Mesodermal cell (in vitro differentiated cells): ENCODE data around the gene SNAI1.
A peak's percentile ranks its signal among the peaks of the same experiment; 100 is the strongest.
"Not testable (repeated sequence)": the region's sequence is repeated elsewhere in the genome, so short reads cannot be mapped to it uniquely, and the experiment has no call there.

Source experiments
- H3K27ac ChIP-seq: 2 replicates; pipeline ENCODE4 v1.7.0; 2013; ENCODE audit warnings: mild to moderate bottlenecking, low read depth, low read length, moderate library complexity; ENCODE audit not compliant: severe bottlenecking
- H3K36me3 ChIP-seq: 2 replicates; pipeline ENCODE4 v1.7.1; 2013; ENCODE audit warnings: mild to moderate bottlenecking, low read length, moderate library complexity; ENCODE audit not compliant: control insufficient read depth, insufficient read depth
- H3K4me1 ChIP-seq: one replicate; pipeline ENCODE4 v1.7.1; 2013; ENCODE audit warnings: mild to moderate bottlenecking, low read length; ENCODE audit not compliant: insufficient read depth, control insufficient read depth, poor library complexity, severe bottlenecking
- H3K4me3 ChIP-seq: 2 replicates; pipeline ENCODE4 v1.7.0; 2013; ENCODE audit warnings: low read length, control low read depth, mild to moderate bottlenecking; ENCODE audit not compliant: insufficient read depth, poor library complexity, severe bottlenecking; ENCODE audit errors: extremely low read depth
- H3K9me3 ChIP-seq: 2 replicates; pipeline ENCODE4 v1.7.1; 2013; ENCODE audit warnings: mild to moderate bottlenecking, low read length, moderate library complexity; ENCODE audit not compliant: control insufficient read depth
- WGBS, 2 experiments: methylation state at CpG; one replicate each; pipeline ENCODE4 v1.1.5; 2013; ENCODE audit warnings: missing lambda C conversion rate in 2 of 2; ENCODE audit not compliant: insufficient coverage in 2 of 2; 5-methylcytosine and 5-hydroxymethylcytosine counted together

SNAI1 gene

GRCh38 chr20:50001784-50002311 lies 19.1 kb downstream of the SNAI1 start:
- H3K4me3 ChIP-seq, result no peak overlapping the region
- H3K9me3 ChIP-seq, result no peaks in the 10 kb centered on the region
- 93 to 96% methylated on average over 2 to 5 of the region's 9 CpGs for WGBS, 2 experiments
- H3K4me1 ChIP-seq, result peaks cover 4% of the 10 kb centered on the region
- no peak overlapping the region for H3K27ac ChIP-seq
- no peaks in the 10 kb centered on the region for H3K36me3 ChIP-seq

- no peak overlapping the region for H3K27ac ChIP-seq
- WGBS, 2 experiments, result 75 to 90% methylated on average over 2 of the region's 4 CpGs
These were observed 20.5 kb downstream of the SNAI1 start for GRCh38 chr20:50003253-50003656.

GRCh38 chr20:50004229-50004628 lies 21.4 kb downstream of the SNAI1 start:
- WGBS, 2 experiments, result 83 to 100% methylated on average over 1 to 3 of the region's 4 CpGs

More at GRCh38 chr20:50003253-50003656, 20.5 kb downstream of the SNAI1 start:
- H3K4me1 ChIP-seq, result no peaks in the 10 kb centered on the region
- no peaks in the 10 kb centered on the region for H3K9me3 ChIP-seq
- no peak overlapping the region for H3K4me3 ChIP-seq
- no peaks in the 10 kb centered on the region for H3K36me3 ChIP-seq

GRCh38 chr20:50005471-50005981 lies 22.7 kb downstream of the SNAI1 start:
- Histone ChIP-seq H3K4me3 (no peak overlapping the region), H3K9me3 (no peaks in the 10 kb centered on the region), H3K4me1 (peaks cover 2% of the 10 kb centered on the region), H3K27ac (no peak overlapping the region), H3K36me3 (no peaks in the 10 kb centered on the region)
- 75 to 90% methylated on average over 7 of the region's 7 CpGs for WGBS, 2 experiments

More at GRCh38 chr20:50004229-50004628, 21.4 kb downstream of the SNAI1 start:
- Histone ChIP-seq H3K36me3 (no peaks in the 10 kb centered on the region), H3K9me3 (no peaks in the 10 kb centered on the region), H3K4me1 (no peaks in the 10 kb centered on the region), H3K27ac (no peak overlapping the region), H3K4me3 (no peak overlapping the region)

- 100% methylated on average over 1 of the region's 2 CpGs for WGBS, 2 experiments
These were observed 24.6 kb downstream of the SNAI1 start for GRCh38 chr20:50007369-50007768.

GRCh38 chr20:50008007-50008406 lies 25.2 kb downstream of the SNAI1 start:
- Histone ChIP-seq H3K27ac (no peak overlapping the region), H3K4me3 (no peak overlapping the region), H3K36me3 (no peaks in the 10 kb centered on the region), H3K4me1 (peaks cover 8% of the 10 kb centered on the region), H3K9me3 (no peaks in the 10 kb centered on the region)
- WGBS, 2 experiments, result 88 to 100% methylated on average over 1 to 2 of the region's 3 CpGs

More at GRCh38 chr20:50007369-50007768, 24.6 kb downstream of the SNAI1 start:
- Histone ChIP-seq H3K27ac (no peak overlapping the region), H3K36me3 (no peaks in the 10 kb centered on the region), H3K4me3 (no peak overlapping the region), H3K4me1 (peaks cover 5% of the 10 kb centered on the region), H3K9me3 (no peaks in the 10 kb centered on the region)

GRCh38 chr20:50009521-50010454 lies 27.0 kb downstream of the SNAI1 start:
- WGBS, 2 experiments, result 13 to 17% methylated on average over 56 to 66 of the region's 71 CpGs
- Histone ChIP-seq H3K27ac (peak overlapping the region; percentile 57), H3K4me1 (peaks cover 16% of the 10 kb centered on the region), H3K36me3 (no peaks in the 10 kb centered on the region), H3K4me3 (no peak overlapping the region), H3K9me3 (no peaks in the 10 kb centered on the region)

- H3K4me3 ChIP-seq, H3K36me3 ChIP-seq, H3K27ac ChIP-seq, H3K9me3 ChIP-seq: not testable (repeated sequence)
- peaks cover 28% of the 10 kb centered on the region for H3K4me1 ChIP-seq
- 100% methylated on average over 1 of the region's 3 CpGs for WGBS, 2 experiments
These were observed 28.8 kb downstream of the SNAI1 start for GRCh38 chr20:50011597-50011996.

GRCh38 chr20:50012282-50013263 lies 29.8 kb downstream of the SNAI1 start:
- H3K36me3 ChIP-seq, result no peaks in the 10 kb centered on the region
- H3K9me3 ChIP-seq, result no peaks in the 10 kb centered on the region
- peaks cover 28% of the 10 kb centered on the region for H3K4me1 ChIP-seq
- no peak overlapping the region for H3K4me3 ChIP-seq
- 57 to 65% methylated on average over 10 of the region's 12 CpGs for whole genome bisulfite sequencing, 2 experiments
- peak overlapping the region; percentile 57 for H3K27ac ChIP-seq

- Histone ChIP-seq H3K4me1 (peaks cover 28% of the 10 kb centered on the region), H3K9me3 (no peaks in the 10 kb centered on the region), H3K4me3 (no peak overlapping the region), H3K36me3 (no peaks in the 10 kb centered on the region), H3K27ac (peak overlapping the region; percentile 64)
- 89 to 90% methylated on average over 4 to 5 of the region's 7 CpGs for WGBS, 2 experiments
These were observed 31.2 kb downstream of the SNAI1 start for GRCh38 chr20:50013976-50014375.
